Measurements from ENCODE around the gene SERPINE1.
"Not testable (repeated sequence)": the region's sequence is repeated elsewhere in the genome, so short reads cannot be mapped to it uniquely, and the experiment has no call there.

SERPINE1 gene

DNA sequence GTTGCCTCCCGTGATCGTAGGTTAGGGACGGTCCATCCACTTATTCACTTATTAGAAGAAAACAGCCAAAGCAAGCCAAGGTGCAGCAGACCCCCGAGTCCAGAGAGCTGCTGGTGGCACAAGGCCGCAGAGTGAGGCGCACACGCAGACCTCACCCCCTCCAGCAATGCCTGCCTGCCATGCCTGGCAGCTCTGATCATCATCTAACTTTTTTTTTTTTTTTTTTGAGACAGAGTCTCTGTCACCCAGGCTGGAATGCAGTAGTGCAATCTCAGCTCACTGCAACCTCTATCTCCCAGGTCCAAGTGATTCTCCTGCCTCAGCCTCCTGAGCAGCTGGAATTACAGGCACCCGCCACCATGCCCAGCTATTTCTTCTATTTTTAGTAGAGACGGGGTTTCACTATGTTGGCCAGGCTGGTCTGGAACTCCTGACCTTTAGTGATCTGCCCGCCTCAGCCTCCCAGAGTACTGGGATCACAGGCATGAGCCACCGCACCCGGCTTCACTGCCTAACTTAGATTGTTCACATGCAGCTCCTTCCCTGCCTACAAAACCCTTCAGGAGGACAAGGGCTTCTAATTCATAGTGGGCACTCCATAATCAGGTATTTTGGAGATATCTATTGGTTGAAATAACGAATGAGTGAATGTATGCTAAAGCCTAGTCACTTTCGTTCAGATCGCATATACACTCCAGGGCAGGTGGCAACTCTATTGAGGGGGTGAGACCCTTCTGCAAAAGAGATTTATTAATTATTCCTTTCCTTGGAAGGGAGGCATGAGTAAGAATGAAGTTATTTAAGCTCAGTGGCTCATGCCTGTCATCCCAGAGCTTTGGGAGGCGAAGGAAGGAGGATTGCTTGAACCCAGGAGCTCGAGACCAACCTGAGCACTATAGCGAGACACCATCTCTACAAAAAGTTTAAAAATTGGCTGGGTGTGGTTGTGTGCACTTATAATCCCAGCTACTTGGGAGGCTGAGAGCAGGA is 25.8 kb upstream of the SERPINE1 start:
- DNase-seq (ENCODE audit: low spot score) (peak; percentile 48), FAIRE-seq (no peak)

DNA sequence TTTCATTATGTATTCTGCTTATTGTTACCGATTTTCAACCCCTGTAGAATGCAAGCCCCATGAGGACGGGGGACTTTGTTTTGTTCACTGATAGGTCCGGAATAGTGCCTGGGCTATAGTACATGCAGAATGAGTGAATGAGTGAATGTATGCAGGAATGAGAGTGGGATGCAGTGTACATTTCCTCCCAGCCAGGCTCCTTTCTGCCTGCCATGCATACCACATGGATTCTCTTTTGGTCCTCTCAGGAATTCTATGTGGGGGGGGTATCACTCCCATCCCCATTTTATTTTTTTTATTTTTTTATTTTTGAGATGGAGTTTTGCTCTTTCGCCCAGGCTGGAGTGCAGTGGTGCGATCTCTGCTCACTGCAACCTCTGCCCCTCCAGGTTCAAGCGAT is 24.9 kb upstream of the SERPINE1 start:
- DNase-seq (ENCODE audit: low spot score) (no peak), FAIRE-seq (no peak)

DNA sequence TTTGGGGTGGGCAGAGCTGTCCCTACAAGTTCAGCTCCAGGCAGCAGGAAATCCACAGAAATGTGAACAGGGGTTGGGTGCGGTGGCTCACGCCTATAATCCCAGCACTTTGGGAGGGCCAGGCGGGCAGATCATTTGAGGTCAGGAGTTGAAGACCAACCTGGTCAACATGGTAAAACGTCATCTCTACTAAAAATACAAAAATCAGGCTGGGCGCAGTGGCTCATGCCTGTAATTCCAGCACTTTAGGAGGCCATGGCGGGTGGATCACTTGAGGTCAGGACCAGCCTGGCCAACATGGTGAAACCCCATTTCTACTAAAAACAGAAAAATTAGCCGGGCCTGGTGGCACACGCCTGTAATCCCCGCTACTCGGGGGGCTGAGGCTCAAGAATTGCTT is 23.2 kb upstream of the SERPINE1 start:
- not testable (repeated sequence) for FAIRE-seq; DNase-seq (ENCODE audit: low spot score)

DNA sequence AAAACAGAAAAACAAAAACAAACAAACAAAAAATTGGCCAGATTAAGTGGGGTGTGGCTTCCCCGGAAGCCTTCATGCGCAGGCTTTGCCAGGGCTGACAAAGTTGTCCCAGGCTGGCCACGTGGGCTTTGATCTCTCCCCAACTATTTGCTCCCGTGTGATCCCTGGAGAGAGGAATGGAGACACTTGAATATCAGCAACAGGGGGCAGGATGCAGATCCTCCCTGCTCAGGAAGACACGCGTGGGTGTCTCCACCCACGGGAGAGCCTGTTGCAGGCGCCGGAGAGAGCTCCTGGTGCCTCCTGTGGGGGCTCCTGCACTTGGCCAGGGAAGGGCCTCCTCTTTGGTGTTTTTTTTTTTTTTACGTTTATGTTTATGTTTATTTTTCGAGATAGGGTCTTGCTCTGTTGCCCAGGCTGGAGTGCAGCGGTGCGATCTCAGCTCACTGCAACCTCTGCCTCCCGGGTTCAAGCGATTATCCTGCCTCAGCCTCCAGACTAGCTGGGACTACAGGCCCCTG is 22.7 kb upstream of the SERPINE1 start:
- no peak for FAIRE-seq
- DNase-seq (ENCODE audit: low spot score), result no peak

DNA sequence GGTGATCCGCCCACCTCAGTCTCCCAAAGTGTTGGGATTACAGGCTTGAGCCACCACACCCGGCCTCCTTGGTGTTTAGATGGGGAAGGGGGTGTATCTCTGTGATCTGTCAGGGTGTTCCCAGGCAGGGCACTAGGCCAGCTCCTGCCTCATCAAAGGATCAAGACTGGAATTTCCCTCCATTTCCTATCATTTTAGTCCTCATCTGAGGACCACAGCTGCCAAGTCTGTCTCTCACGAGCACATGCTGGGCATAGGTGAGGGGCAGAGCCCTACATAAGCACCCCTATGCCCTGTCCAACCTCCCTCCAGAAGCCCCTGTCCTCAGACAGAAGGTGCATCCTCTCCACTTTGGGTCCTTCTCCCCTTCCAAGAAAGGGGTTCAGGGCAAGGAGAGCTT is 22.1 kb upstream of the SERPINE1 start:
- DNase-seq (ENCODE audit: low spot score) (peak; percentile 47), FAIRE-seq (no peak)

- not testable (repeated sequence) for DNase-seq (ENCODE audit: low spot score); FAIRE-seq
Observed at GRCh38 chr7:101105248-101105647, 21.7 kb upstream of the SERPINE1 start.

- DNase-seq (ENCODE audit: low spot score) (no peak), FAIRE-seq (no peak)
Observed at GRCh38 chr7:101106386-101106785, 20.5 kb upstream of the SERPINE1 start.

DNA sequence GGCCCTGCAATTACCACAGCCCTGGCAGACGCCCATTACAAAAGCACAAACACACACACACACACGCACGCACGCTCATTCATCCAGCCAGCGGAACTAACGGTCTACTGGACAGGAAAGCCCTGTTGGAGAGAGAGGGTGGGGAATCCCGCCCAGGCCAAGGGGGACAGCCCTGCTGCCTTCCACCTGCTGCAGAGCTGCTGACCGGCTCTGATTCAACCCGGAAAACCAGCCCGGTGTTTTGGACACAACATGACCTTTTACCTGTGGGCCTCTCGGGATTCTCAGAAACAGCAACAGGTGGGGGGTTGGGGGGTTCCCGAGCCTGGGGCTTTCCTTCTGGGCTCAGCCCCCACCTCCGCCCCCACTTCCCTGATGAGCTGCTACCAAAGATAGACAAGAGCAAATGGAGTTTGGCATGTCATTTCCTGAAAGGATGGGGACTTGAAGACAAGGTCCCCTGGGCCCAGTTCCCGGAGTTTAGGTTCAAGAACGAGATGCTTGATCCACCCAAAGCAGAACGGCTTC is 18.5 kb upstream of the SERPINE1 start:
- peak; percentile 95 for DNase-seq (ENCODE audit: low spot score)

GRCh38 chr7:101108961-101109360 is 17.9 kb upstream of the SERPINE1 start:
- FAIRE-seq (peak; percentile 59), DNase-seq (ENCODE audit: low spot score) (peak; percentile 91)

More for the DNA sequence above, 18.5 kb upstream of the SERPINE1 start:
- peak; percentile 81 for FAIRE-seq

DNA sequence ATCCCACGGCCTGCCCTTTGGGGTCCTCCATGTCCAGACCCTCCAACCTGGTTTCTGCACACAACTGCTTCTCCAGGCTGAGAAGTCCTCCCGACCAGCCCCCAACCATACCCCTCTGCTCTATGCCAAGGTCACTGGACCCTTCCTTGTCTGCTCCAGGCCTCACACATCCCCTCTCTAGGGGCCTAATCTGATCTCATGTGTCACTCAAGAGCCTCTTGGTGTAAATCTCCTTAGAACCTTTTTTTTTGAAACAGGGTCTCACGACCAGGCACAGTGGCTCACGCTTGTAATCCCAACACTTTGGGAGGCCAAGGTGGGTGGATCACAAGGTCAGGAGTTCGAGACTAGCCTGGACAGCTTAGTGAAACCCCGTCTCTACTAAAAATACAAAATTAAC is 17.5 kb upstream of the SERPINE1 start:
- no peak for FAIRE-seq

GRCh38 chr7:101111261-101111660 is 15.6 kb upstream of the SERPINE1 start:
- no peak for FAIRE-seq

More for the DNA sequence above, 17.5 kb upstream of the SERPINE1 start:
- DNase-seq (ENCODE audit: low spot score), result no peak

GRCh38 chr7:101112233-101112632 is 14.7 kb upstream of the SERPINE1 start:
- DNase-seq (ENCODE audit: low spot score), result peak; percentile 95
- peak; percentile 81 for FAIRE-seq

More at GRCh38 chr7:101111261-101111660, 15.6 kb upstream of the SERPINE1 start:
- DNase-seq (ENCODE audit: low spot score), result no peak

DNA sequence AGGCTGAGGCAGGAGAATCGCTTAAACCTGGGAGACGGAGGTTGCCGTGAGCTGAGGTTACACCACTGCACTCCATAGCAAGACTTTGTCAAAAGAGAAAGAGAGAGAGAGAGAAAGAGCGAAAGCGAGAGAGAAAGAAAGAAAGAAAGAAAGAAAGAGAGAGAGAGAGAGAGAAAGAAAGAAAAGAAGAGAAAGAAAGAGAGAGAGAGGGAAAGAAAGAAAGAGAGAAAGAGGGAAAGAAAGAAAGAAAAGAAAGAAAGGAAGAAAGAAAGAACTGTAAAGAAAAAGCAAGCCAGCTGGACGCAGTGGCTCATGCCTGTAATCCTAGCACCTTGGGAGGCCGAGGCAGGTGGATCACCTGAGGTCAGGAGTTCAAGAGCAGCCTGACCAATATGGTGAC is 13.8 kb upstream of the SERPINE1 start:
- DNase-seq (ENCODE audit: low spot score); FAIRE-seq: not testable (repeated sequence)

DNA sequence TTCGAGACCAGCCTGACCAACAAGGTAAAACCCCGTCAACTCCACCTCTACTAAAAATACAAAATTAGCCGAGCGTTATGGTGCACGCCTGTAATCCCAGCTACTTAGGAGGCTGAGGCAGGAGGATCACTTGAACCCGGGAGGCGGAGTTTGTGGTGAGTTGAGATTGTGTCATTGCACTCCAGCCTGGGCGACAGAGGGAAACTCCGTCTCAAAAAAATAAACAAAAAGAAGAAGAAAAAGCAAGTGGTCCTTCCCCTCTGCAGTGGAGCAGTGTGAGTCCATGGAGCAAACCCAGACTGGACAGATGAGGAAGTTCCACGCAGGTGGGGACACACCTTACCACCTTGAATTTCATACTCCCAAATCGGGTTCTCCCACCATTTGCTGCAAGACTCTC is 13.1 kb upstream of the SERPINE1 start:
- FAIRE-seq, result no peak

DNA sequence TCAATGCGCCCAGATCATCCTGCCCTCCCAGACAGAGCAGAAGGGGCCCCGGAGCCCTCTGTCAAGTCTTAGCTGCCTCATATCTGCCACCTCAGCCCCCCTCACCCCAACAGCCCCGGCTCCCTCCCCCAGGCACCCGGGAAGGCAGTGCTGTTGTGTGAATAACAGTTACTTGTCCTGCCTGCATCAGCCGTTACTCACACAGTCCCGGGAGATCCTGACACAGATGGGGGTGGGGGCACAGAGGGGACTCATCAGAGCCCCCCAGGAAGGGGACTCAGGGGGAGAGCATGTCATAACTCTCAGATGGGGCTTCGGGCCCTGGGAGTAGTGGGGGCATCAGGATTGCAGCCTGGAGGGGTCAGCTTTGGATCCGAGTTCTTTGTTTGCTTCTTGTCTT is 12.4 kb upstream of the SERPINE1 start:
- FAIRE-seq, result no peak
- peak; percentile 71 for DNase-seq (ENCODE audit: low spot score)

More for the DNA sequence above, 13.1 kb upstream of the SERPINE1 start:
- DNase-seq (ENCODE audit: low spot score), result no peak

DNA sequence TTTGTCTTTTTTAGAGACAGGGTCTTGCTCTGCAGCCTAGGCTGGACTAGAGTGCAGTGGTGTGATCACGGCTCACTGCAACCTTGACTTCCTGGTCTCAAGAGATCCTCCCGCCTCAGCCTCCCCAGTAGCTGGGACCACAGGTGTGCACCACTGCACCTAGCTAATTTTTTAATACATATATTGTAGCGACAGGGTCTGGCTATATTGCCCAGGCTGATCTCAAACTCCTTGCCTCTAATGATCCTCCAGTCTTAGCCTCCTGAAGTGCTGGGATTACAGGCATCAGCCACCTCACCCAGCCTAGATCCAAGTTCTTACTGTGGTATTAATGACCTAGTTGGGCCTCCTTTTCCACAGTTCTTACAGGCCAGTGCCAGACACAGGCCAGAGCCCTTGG is 11.7 kb upstream of the SERPINE1 start:
- DNase-seq (ENCODE audit: low spot score) (no peak), FAIRE-seq (no peak)

DNA sequence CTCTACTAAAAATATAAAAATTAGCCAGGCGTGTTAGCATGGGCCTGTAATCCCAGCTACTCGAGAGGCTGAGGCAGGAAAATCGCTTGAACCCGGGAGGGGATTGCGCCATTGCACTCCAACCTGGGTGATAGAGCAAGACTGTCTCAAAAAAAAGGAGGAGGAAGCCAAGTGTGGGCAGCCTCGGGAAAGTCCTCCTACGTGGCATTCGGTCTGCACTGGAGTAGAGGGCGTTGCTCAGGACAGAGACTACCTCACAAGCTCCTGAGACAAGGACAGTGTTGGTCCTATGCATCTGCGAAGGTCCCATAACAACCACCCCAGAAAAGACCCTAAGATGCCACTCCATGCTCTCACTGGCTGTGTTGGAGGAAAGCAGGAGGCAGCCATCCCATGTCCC is 10.0 kb upstream of the SERPINE1 start:
- no peak for FAIRE-seq
- DNase-seq (ENCODE audit: low spot score), result peak; percentile 94

GRCh38 chr7:101118856-101119255 is 8.0 kb upstream of the SERPINE1 start:
- no peak for FAIRE-seq
- DNase-seq (ENCODE audit: low spot score), result no peak

- FAIRE-seq, result no peak
- DNase-seq (ENCODE audit: low spot score), result no peak
Observed at GRCh38 chr7:101119876-101120275, 7.0 kb upstream of the SERPINE1 start.

GRCh38 chr7:101120315-101120714 is 6.6 kb upstream of the SERPINE1 start:
- DNase-seq (ENCODE audit: low spot score), result peak; percentile 86
- FAIRE-seq, result peak; percentile 90

DNA sequence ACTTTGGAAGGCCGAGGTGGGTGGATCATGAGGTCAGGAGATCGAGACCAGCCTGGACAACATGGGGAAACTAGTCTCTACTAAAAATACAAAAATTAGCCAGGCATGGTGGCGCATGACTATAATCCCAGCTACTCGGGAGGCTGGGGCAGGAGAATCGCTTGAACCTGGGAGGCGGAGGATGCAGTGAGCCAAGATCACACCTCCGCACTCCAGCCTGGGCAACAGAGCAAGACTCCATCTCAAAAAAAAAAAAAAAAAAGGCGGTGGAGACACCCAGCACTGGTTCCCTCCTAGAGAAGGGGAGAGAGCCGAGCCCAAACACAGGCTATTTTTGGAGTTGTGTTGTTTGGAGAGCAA is 5.3 kb upstream of the SERPINE1 start:
- DNase-seq (ENCODE audit: low spot score); FAIRE-seq: not testable (repeated sequence)
